BE2C (cell line): ENCODE results near the gene RRBP1.

ENCODE experiments used
- DNase-seq: peaks from one replicate; pipeline ENCODE4 v3.0.0-alpha.2; 2020
- H3K27me3 ChIP-seq: fragments of 250-450 bp; sonication (Bioruptor Pico); 2 replicates; pipeline ENCODE4 v1.5.1; 2020; ENCODE audit warnings: mild to moderate bottlenecking
- H3K36me3 ChIP-seq: fragments of 250-450 bp; sonication (Bioruptor Pico); 2 replicates; pipeline ENCODE4 v1.5.1; 2020; ENCODE audit warnings: mild to moderate bottlenecking
- H3K4me1 ChIP-seq: fragments of 250-450 bp; sonication (Bioruptor Pico); 2 replicates; pipeline ENCODE4 v1.5.1; 2020
- H3K4me3 ChIP-seq: 2 replicates; pipeline ENCODE4 v1.5.1; 2011; ENCODE audit warnings: low read depth, low read length
- H3K9me3 ChIP-seq: fragments of 250-450 bp; sonication (Bioruptor Pico); 2 replicates; pipeline ENCODE4 v1.5.1; 2020
- TF ChIP-seq, protein P1 (sequence below): IDR thresholded peaks from 2 replicates; pipeline ENCODE4 v1.5.1; 2012; ENCODE audit warnings: mild to moderate bottlenecking, low read depth, low read length

RRBP1 gene

DNA sequence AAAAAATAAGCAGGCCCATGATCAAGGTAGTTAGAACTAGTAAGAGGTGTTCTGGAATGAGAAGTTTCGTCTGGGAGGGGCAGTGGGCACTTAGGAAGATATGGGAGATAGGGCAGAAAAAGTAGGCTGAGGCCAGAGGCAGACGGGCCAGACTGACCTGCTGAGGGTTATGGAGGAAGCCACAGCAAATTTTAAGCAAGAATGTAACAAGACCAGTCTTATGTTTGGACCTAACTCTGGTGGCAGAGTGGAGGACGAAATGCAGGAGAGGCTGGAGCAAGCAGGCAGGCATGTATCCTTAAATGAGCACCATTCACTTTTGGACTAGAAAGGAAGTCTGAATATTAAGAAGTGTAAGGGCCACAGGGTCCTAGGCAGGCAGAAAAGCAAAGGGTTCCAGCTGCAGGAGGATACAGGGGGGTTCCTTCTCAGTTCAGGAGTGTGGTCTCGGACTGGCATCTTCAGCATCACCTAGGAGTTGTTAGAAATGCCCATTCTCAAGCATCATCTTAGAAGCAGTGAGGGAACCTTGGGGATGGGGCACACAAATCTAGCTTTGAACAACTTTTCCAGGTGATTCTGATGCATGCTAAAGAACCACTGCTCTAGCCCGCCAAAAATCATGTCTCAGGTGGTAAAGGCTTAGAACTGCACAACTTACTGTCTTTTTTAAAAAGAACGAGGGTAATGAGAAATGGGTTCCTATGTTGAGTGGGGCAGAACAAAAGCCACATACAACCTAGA is 113.8 kb downstream of the RRBP1 start:
- Histone ChIP-seq H3K27me3 (no peaks in the 10 kb centered on the region), H3K4me3 (peak overlapping the region; percentile 64), H3K9me3 (no peaks in the 10 kb centered on the region), H3K4me1 (peaks cover 4% of the 10 kb centered on the region; the same call in 1 of the 2 replicates), H3K36me3 (no peaks in the 10 kb centered on the region)
- no peak for DNase-seq
- TF ChIP-seq, protein P1, sequence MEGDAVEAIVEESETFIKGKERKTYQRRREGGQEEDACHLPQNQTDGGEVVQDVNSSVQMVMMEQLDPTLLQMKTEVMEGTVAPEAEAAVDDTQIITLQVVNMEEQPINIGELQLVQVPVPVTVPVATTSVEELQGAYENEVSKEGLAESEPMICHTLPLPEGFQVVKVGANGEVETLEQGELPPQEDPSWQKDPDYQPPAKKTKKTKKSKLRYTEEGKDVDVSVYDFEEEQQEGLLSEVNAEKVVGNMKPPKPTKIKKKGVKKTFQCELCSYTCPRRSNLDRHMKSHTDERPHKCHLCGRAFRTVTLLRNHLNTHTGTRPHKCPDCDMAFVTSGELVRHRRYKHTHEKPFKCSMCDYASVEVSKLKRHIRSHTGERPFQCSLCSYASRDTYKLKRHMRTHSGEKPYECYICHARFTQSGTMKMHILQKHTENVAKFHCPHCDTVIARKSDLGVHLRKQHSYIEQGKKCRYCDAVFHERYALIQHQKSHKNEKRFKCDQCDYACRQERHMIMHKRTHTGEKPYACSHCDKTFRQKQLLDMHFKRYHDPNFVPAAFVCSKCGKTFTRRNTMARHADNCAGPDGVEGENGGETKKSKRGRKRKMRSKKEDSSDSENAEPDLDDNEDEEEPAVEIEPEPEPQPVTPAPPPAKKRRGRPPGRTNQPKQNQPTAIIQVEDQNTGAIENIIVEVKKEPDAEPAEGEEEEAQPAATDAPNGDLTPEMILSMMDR: no peak

- no peaks in the 10 kb centered on the region for H3K4me1 ChIP-seq
- DNase-seq: no peak
- H3K27me3 ChIP-seq: no peaks in the 10 kb centered on the region
- H3K4me3 ChIP-seq: no peak overlapping the region
- TF ChIP-seq, protein P1: no peak
- no peaks in the 10 kb centered on the region for H3K36me3 ChIP-seq
- H3K9me3 ChIP-seq: no peaks in the 10 kb centered on the region
These were observed 115.7 kb downstream of the RRBP1 start for GRCh38 chr20:17566345-17566744.

DNA sequence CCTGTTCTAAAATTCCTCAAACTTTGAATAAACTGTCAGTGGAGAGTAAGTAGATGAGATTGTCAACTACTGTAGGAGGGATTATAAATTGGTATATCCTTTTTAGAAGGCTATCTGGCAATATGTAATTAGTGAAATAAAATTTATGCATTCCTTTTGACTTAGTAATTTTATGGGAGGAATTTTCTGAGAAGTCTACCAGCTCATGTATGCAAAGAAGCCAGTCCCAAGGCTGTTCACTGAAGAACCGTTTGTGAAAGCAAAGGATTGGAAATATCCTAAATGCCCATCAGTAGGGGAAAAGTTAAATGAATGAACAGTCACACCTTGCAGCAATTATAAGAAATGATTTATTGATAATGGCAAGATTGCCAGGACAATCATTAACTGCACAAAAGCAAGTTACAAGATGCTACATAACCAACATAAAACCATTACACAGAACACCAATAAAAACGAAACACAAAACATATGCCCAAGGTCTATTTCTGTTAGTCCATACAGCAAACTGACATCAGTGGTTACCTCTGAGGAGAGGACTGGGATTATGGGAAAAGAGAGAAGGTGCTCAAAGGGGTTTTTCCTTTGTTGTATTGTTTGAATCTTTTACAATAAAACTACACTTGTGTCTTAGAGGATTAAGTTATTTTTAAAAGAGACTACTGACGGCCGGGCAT is 116.7 kb downstream of the RRBP1 start:
- H3K27me3 ChIP-seq: no peaks in the 10 kb centered on the region
- H3K4me1 ChIP-seq: no peaks in the 10 kb centered on the region
- TF ChIP-seq, protein P1: no peak
- no peak overlapping the region for H3K4me3 ChIP-seq
- no peaks in the 10 kb centered on the region for H3K36me3 ChIP-seq
- no peak for DNase-seq
- H3K9me3 ChIP-seq: no peaks in the 10 kb centered on the region
